ENCODE data around the gene ZNF18.

- no peak for TF ChIP-seq CTCF (IDR thresholded peaks at IDR 0.05; ENCODE audit: low read depth, low read length)
- TF ChIP-seq EZH2phosphoT487 (IDR thresholded peaks at IDR 0.05; ENCODE audit: low read depth) = no peak
Measured at GRCh38 chr17:11953924-11954323, 43.4 kb downstream of the ZNF18 start.

Measured in OCI-LY3 (cell line).